K562 (cell line): ENCODE results near the gene TAP2. TPM values are rescaled to one million over a fixed set of nuclear protein-coding genes. Genes with fewer than 3 reads are reported as not detected.

Experiments
- C11orf30 ChIP-seq: fragments of 450-650 bp; IDR thresholded peaks from 2 replicates; pipeline ENCODE4 v1.6.1; 2016; ENCODE audit warnings: low read depth, mild to moderate bottlenecking
- CBX1 ChIP-seq: sonication (generic); IDR thresholded peaks from 2 replicates; pipeline ENCODE4 v1.6.1; 2016; ENCODE audit warnings: antibody characterized with exemption, low read depth, mild to moderate bottlenecking
- CC2D1A ChIP-seq: fragments of 450-650 bp; IDR thresholded peaks from 2 replicates; pipeline ENCODE4 v1.6.1; 2017; ENCODE audit warnings: mild to moderate bottlenecking
- DMBX1 ChIP-seq: fragments of 250-450 bp; sonication (Bioruptor Pico); IDR thresholded peaks from 2 replicates; pipeline ENCODE4 v1.8.0; 2022; ENCODE audit warnings: inconsistent platforms, mild to moderate bottlenecking, moderate library complexity, borderline replicate concordance
- FOXA1 ChIP-seq: fragments of 450-650 bp; IDR thresholded peaks from 2 replicates; pipeline ENCODE4 v1.6.1; 2016; ENCODE audit warnings: mild to moderate bottlenecking, borderline replicate concordance
- FOXA3 ChIP-seq, 2 experiments: fragments of 450-650 bp in 1 of 2; sonication (generic) in 1 of 2; formaldehyde crosslinking; IDR thresholded peaks in 1 of 2; conservative IDR thresholded peaks in 1 of 2; 2 replicates each; pipeline versions ENCODE4 v1.4.0 to v1.8.0; 2020 to 2022; ENCODE audit warnings: mild to moderate bottlenecking in 2 of 2, missing genetic modification reagents in 1 of 2
- HBP1 ChIP-seq: fragments of 450-650 bp; formaldehyde crosslinking; IDR thresholded peaks from 2 replicates; pipeline ENCODE4 v1.4.0; 2022; ENCODE audit warnings: missing genetic modification characterization
- HDAC1 ChIP-seq, 2 experiments: fragments of 450-650 bp; IDR thresholded peaks; 2 replicates each; pipeline ENCODE4 v1.6.1; 2016 to 2017; ENCODE audit warnings: inconsistent platforms in 1 of 2, mild to moderate bottlenecking in 1 of 2, moderate library complexity in 1 of 2
- IRF1 ChIP-seq: sonication (generic); formaldehyde crosslinking; IDR thresholded peaks from 2 replicates; pipeline ENCODE4 v1.8.0; 2022; ENCODE audit warnings: missing genetic modification reagents, mild to moderate bottlenecking, borderline replicate concordance
- KLF13 ChIP-seq: fragments of 450-650 bp; IDR thresholded peaks from 2 replicates; pipeline ENCODE4 v1.6.1; 2016; ENCODE audit warnings: missing genetic modification characterization, low read depth, mild to moderate bottlenecking, missing compliant biosample characterization, moderate library complexity, borderline replicate concordance
- MLX ChIP-seq, 2 experiments: fragments of 450-650 bp in 1 of 2; sonication (generic) in 1 of 2; formaldehyde crosslinking; conservative IDR thresholded peaks; 2 replicates each; pipeline versions ENCODE4 v1.4.0 to v1.8.1; 2020 to 2022; ENCODE audit warnings: mild to moderate bottlenecking in 1 of 2, missing genetic modification reagents in 1 of 2
- NFE2 ChIP-seq: IDR thresholded peaks from 2 replicates; pipeline ENCODE4 v1.6.1; 2014; ENCODE audit warnings: antibody characterized with exemption, low read depth
- NKRF ChIP-seq: fragments of 450-650 bp; IDR thresholded peaks from 2 replicates; pipeline ENCODE4 v1.6.1; 2016; ENCODE audit warnings: borderline replicate concordance
- POLR2AphosphoS5 ChIP-seq: IDR thresholded peaks from 2 replicates; pipeline ENCODE4 v1.6.1; 2011; ENCODE audit warnings: mild to moderate bottlenecking, low read depth, low read length, moderate library complexity; ENCODE audit not compliant: control insufficient read depth, insufficient read depth
- THAP12 ChIP-seq: fragments of 250-450 bp; sonication (Bioruptor Pico); IDR thresholded peaks from 2 replicates; pipeline ENCODE4 v1.9.0; 2021; ENCODE audit warnings: mild to moderate bottlenecking, inconsistent platforms
- ZNF133 ChIP-seq: fragments of 250-450 bp; sonication (Bioruptor Pico); IDR thresholded peaks from 2 replicates; pipeline ENCODE4 v1.4.0; 2020; ENCODE audit warnings: mild to moderate bottlenecking
- ZNF197 ChIP-seq: fragments of 200-800 bp; sonication (Bioruptor generic); IDR thresholded peaks from 2 replicates; pipeline ENCODE4 v1.6.1; 2016; ENCODE audit warnings: low read depth, missing genetic modification characterization, missing compliant biosample characterization
- ZNF764 ChIP-seq: fragments of 250-450 bp; sonication (Bioruptor Pico); IDR thresholded peaks from 2 replicates; pipeline ENCODE4 v1.4.0; 2020; ENCODE audit warnings: low read depth, mild to moderate bottlenecking, moderate library complexity
- polyA plus RNA-seq, 8 experiments: library from polyadenylated mRNA; depleted of rRNA in 4 of 8; stranded (reverse) in 5 of 8; unstranded in 3 of 8; fragments of >200 nt; fragmentation: Nextera tagmentation in 2 of 8; fragmentation: Illumina TruSeq in 1 of 8; extraction: Ambion mirVana in 2 of 8; extraction: Trizol in 1 of 8; gene quantifications; 2 replicates each; pipeline versions ENCODE4 v1.2.1 to v1.2.3, GENCODE V29; 2011 to 2014; ENCODE audit warnings: inconsistent platforms in 1 of 8, missing spikeins in 1 of 8
- total RNA-seq, 7 experiments: library from RNA; depleted of rRNA in 6 of 7; stranded (reverse); fragments of >200 nt in 6 of 7; fragmentation: Illumina TruSeq in 2 of 7; extraction: Trizol in 2 of 7; gene quantifications; 2 replicates each; pipeline versions ENCODE4 v1.2.1 to v1.2.3, GENCODE V29; 2011 to 2021; ENCODE audit warnings: low replicate concordance in 1 of 7

TAP2 gene
- total and polyA plus RNA-seq, 9 of the 15 experiments (the other 6 are each of a cell fraction or from before 2014, with no cell fraction given), result 2.0 to 53.5 (median 19.6) TPM

- TF ChIP-seq MLX (CRISPR knock-in tag; conservative IDR thresholded peaks at IDR 0.05), result 0 out of 4 replicates have a peak, but pooled peaks of 1 of the 2 experiments have one; percentile 27
- TF ChIP-seq CBX1, result peak; percentile 78; the same call in 1 of the 2 replicates
- TF ChIP-seq C11orf30, result peak; percentile 28; the same call in 1 of the 2 replicates
- no peak; the same call in 1 of the 2 replicates for TF ChIP-seq HBP1 (CRISPR knock-in tag)
- TF ChIP-seq CC2D1A, result no peak
- TF ChIP-seq DMBX1, result no peak
- 0 out of 2 replicates have a peak, but pooled peaks have one; percentile 27 for TF ChIP-seq POLR2AphosphoS5
- peak; percentile 78; the same call in 1 of the 2 replicates for TF ChIP-seq NKRF
- peak; percentile 32; the same call in 1 of the 2 replicates for TF ChIP-seq NFE2
- TF ChIP-seq FOXA1, result no peak
- TF ChIP-seq HDAC1 (IDR thresholded peaks at IDR 0.05), result peak in 1 of 2 experiments; percentile 90; a peak in 2 of 4 replicates
- 0 out of 2 replicates have a peak, but pooled peaks have one; percentile 46 for TF ChIP-seq THAP12 (CRISPR knock-in tag)
- TF ChIP-seq ZNF133 (CRISPR knock-in tag), result no peak
- no peak for TF ChIP-seq ZNF764 (CRISPR knock-in tag)
- peak; percentile 97 for TF ChIP-seq IRF1 (CRISPR knock-in tag)
- TF ChIP-seq ZNF197, result no peak
- 0 out of 4 replicates have a peak, but pooled peaks of 1 of the 2 experiments have one; percentile 24 for TF ChIP-seq FOXA3 (CRISPR knock-in tag; conservative IDR thresholded peaks at IDR 0.05 in 1 of 2, IDR thresholded peaks at IDR 0.05 in 1 of 2)
- TF ChIP-seq KLF13, result peak; percentile 100
Measured at GRCh38 chr6:32853541-32854375, 15.2 kb upstream of the TAP2 start, which contains the start of the genes PSMB9 and TAP1 (continued).
